HG03469 (cell line): Measurements from ENCODE around the gene COPS8.

ENCODE experiments used
- ATAC-seq: cut with Tn5 transposase; IDR thresholded peaks from one replicate; pipeline ENCODE4 v1.9.1; 2021; ENCODE audit warnings: mild to moderate bottlenecking, moderate library complexity, moderate number of reproducible peaks; ENCODE audit not compliant: unreplicated experiment

The COPS8 gene

GRCh38 chr2:237085248-237086221 lies at the start of gene COPS8:
Gene COPS8 (plus strand): TSS chr2:237085889. CDS start chr2:237085965, 76 bp downstream.
- ATAC-seq = peak; percentile 93

DNA sequence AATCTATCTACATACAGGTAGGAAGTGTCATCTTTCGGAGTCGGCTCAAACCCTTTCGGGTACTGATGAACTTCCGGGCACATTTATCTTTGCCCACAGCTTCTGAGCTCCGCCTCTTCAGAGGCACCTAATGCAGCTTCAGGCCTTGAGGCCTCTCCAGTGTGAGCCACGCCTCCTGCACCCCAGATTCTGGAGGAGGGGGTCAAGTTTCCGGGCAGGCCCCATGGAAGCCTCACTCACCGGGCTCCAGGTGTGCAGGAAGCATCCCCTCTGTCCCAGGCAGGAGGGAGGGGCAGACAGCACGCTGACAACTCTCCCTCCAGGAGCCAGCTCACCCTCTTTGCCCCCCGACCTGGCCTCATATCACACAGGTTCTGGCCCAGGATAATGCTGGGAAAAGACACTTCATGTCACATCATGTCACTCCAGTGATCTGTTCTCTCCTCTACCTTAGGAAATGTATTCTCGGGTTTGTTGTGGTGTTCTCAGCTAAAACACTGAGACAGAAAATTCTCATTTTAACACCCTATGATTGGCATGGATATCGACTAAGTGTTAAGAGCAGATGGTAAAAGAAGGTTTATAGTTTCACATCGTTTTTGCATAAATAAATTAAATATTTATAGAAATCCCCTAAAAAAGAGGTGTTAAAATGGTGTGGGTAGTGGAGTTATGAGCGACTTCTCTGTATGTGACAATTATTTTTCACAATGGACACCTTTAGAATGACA lies 46.2 kb upstream of the COPS8 start:
- no peak for ATAC-seq

- ATAC-seq = no peak
Observed at GRCh38 chr2:237041231-237041630, 44.5 kb upstream of the COPS8 start.

- no peak for ATAC-seq
Observed at GRCh38 chr2:237042101-237042500, 43.6 kb upstream of the COPS8 start.

DNA sequence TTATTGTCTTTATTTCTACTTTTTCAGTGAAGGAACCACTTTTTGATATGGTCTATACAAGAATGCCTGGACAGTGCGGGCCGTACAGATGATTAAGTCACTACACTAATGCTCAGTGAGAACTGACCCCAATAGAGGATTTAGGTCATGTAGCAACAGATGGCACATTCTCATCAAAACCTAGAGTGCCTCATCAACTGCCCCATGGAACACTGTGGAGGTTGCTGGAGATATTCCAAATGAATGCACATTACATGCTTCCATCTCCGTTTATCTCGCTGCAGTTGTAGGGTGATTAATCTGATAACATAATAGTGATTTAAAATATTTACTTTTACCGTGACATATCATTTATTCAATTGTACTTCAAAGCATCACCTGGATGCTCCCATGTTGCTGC lies 41.8 kb upstream of the COPS8 start:
- no peak for ATAC-seq

DNA sequence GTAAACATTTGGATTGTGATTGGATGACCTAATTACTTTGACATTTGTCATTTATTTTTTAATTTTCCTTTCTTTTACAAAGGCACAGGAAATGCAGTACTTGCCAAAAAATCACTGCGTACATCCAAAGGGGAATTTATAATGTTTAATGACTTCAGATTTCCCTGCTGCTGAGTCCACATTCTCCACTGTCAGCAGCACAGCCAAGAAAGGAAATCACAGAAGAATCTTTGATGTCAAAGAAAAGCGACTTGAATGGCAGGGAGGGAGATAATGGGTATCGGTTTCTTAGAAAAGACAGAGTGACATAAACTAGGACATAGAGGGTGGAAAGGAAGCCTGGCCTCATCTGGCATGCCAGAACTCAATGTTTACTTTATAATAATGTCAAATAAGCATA lies 41.4 kb upstream of the COPS8 start:
- no peak for ATAC-seq

- ATAC-seq = no peak
Observed at GRCh38 chr2:237045449-237045848, 40.2 kb upstream of the COPS8 start.

DNA sequence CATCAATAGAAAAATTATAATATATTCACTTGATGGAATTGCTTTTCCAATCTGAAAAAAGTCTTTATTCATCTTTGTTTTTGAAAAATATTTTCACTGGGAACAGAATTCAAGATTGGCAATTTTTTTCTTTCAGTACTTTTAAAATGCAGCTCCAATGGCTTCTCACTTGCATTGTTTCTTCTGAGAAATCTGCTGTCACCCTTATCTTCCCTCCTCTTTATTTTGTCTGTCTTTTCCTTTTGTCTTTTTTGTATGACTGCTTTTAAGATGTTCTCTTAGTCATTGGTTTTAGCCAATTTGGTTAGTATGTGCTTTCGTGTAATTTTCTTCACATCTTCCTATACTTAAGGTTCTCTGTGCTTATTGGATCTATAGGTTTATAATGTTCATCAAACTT lies 37.1 kb upstream of the COPS8 start:
- no peak for ATAC-seq

DNA sequence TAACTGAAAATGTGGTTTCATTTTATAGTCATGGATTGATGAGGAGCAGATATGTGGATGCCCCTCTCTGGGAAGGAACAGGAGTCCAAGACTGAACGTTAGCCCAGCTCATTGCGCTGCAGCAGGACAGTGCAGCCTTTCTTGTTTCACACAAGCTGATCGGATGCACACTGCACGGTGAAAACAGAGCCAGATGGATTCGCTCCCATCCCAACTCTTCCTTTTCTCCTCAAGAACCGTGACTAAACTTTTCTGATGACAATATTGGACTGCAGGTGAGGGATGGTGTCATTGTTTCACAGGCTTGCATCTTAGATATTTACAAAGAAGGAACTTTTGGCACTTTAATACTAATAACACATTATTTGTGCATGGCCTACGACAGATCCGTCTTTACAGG lies 33.8 kb upstream of the COPS8 start:
- ATAC-seq = no peak

GRCh38 chr2:237053066-237053465 lies 32.6 kb upstream of the COPS8 start:
- ATAC-seq = no peak

DNA sequence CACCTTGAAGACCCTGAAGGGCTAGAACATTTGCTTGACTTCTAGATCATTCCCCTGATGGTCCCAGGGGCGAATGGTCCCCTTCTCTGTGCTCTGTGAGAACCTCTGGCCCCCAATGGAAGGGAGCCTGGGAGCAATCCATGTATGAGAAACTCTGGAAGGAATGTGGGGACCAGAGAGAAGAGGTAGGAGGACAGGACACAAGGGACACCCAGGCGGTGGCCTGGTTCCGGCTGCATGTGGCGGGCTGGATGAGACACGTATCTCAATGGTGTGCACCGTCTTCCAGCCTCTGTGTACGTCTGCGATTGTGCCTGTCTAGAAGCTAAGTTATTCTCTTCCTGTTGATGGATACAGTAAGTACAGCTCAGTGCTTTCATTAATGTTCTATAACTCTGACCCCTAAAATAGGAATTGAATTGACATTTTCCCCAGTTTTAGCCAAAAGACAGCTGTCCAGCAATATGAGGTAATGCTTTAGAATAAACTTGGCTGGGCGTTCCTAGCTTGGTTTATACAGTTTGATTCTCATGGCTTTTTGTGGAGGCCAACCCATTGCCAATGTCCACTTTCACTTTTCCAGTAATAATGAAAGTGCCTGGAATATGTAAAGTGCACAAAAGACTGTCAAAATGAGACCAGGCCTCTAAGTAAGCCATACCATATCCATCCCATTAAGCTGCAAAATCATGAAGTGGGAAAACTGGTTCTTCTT lies 30.1 kb upstream of the COPS8 start:
- no peak for ATAC-seq

DNA sequence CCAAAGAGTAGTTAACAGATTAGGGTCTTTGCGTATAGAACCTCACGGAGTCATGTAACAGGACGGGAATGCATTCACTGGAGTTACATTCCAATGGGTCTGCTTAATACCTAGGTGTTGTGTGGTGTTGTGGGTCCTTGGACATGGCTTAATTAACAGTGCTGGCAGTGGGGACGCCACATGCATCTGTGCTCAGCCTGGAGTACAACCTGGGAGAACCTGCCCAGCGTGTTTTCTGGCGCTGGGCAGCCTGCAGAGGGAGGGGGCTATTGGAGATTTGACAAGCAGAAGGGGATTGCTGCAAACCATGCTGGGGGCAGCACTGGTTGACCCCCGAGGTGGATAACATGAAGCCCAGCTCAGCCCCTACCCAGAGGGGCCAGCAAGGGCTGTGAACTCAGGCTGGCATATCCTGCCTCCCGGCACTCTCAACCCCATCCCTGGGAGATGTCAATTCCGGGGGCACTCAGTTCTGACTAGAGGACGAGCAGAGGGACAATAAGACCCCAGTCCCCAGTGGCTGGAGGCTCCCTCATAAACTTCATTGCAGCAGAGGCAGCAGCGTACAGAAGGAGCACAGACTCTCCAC lies 29.3 kb upstream of the COPS8 start:
- no peak for ATAC-seq

- ATAC-seq = no peak
Observed at GRCh38 chr2:237057107-237057506, 28.6 kb upstream of the COPS8 start.

GRCh38 chr2:237057893-237058300 lies 27.8 kb upstream of the COPS8 start:
- ATAC-seq = peak; percentile 58

DNA sequence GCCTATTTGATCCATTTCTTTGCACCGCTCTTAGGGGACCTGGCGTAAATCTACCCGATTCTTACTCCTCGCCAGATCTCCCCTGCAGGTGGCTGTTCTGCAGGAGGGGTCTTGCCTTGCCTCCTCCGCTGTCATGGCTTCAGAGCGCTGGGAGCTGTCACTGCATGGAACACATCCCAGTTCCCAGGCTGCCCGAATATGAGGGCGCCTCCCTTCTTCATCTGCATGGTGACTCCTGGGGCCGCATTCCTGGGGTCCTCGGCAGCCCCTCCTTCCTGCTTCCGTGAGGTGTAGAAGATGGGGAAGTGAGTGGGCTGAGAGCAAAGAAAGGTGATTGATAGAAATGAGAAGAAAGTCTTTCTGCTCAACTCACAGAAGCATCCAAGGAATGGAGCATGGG lies 27.3 kb upstream of the COPS8 start:
- ATAC-seq = no peak

DNA sequence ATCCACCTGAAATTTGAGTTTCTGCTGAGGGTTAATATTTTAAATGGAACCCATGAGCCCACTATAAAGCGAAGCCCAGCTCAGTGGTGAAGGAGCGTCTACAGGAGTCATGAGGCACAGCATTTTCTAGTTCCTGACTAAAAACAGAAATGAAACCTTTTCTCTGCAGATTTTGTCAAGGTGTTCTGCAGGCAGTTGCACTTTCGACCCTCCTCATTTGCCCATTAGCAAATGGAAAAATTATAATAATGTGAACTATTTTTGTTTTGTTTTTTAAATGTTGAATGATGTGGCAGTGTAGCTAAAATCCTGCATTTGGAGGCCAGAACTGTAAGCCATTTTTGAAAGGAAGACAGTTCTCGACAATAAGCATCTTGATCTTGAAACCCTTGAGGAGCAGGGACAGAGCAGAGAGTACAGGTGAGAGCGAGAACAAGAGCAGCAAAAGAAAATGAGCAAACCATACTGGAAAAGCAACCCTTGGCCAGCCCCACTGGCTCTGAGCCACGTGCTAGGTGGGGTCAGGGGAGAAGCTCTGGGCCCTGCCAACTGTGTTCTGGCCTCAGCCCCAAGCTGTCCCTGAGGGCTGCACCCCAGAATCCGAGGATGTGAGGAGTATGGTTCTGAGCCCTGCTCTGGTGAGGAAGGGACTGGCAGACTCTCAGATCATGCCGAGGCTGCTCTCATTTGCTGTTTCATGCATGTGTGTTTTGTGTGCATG lies 26.4 kb upstream of the COPS8 start:
- peak; percentile 63 for ATAC-seq

DNA sequence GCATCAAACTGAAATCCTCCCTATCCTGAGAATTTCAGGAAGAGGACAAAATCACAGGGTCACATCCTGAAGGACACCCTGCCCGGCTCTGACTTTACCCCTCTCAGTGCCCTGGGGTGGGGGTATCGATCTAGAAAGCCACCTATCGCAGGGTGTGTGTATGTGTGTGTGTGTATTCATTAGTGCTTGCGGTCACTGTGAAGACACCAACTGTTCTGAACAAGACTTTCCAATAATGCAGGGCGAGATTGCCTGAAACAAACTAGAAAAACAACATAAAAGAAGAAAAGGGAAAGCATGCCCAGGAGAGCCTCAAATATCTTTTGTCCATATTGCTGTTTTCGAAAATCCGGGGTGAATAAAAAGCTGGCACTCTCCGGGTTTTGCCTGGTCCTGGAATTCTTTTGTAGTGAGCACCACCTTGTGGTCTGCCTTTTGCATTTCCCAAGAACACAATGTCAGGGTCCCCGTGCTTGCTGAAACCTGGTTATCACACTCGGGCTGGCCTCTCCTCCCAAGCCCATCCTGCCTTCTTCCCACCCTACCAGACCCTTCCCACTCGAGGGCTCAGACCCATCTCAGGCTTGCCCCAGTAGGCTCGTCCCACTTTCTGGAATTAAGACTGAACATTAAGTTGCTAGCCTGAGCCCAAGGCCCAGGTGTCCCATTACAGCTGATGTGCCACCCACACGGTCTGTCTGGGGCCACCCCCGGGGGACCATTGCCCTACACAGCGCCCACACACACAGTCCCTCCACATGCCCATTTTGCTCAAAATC lies 25.0 kb upstream of the COPS8 start:
- no peak for ATAC-seq

DNA sequence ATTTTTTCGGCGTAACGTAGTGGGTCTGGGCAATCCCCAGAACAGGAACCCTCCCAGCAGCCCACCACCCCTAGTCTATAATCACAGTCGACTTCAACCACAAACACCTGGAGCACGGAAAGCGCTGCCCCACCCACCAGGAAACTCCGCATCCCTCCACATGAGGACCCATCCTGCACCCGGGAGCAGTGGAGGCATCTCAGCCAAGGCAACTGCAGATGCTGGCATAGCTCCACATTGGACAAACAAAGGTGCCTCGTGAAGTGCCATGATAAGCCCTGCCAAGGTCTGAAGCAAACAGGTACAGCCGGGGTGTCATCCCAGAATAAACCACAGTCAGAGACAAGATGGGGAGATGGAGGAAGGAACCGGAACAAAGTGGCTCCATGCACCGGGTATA lies 24.3 kb upstream of the COPS8 start:
- ATAC-seq = no peak

DNA sequence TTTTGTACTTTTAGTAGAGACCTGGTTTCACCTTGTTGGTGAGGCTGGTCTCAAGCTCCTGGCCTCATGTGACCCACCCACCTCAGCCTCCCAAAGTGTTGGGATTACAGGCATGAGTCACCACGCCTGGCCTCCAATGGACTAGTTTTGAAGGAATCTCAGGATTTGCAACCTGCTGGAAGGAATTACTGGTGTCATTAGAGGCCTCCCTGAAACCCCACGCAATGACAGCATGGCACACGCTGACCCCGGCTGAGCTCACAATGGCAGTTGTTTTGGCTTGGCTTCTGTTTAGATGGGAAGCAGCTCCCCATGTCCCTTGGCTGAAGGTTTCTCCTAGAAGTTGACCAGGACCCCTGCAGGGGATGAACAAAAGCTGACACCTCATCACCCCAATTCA lies 23.1 kb upstream of the COPS8 start:
- ATAC-seq = no peak
